Hair follicle dermal papilla cell (primary cell): ENCODE measurements around the gene CARMIL1. TPM values are rescaled to one million over a fixed set of nuclear protein-coding genes. Genes with fewer than 3 reads are reported as not detected.

ENCODE experiments used
- small RNA-seq: library from RNA; depleted of rRNA; stranded (forward); fragments of <200 nt; gene quantifications from one replicate; pipeline ENCODE3, GENCODE V24; 2012
- total RNA-seq: library from RNA; depleted of rRNA; stranded (reverse); fragments of >200 nt; gene quantifications from 2 replicates; pipeline ENCODE4 v1.2.3, GENCODE V29; 2012

The CARMIL1 gene
- total RNA-seq: 20.9 and 21.6 TPM in 2 replicates

DNA sequence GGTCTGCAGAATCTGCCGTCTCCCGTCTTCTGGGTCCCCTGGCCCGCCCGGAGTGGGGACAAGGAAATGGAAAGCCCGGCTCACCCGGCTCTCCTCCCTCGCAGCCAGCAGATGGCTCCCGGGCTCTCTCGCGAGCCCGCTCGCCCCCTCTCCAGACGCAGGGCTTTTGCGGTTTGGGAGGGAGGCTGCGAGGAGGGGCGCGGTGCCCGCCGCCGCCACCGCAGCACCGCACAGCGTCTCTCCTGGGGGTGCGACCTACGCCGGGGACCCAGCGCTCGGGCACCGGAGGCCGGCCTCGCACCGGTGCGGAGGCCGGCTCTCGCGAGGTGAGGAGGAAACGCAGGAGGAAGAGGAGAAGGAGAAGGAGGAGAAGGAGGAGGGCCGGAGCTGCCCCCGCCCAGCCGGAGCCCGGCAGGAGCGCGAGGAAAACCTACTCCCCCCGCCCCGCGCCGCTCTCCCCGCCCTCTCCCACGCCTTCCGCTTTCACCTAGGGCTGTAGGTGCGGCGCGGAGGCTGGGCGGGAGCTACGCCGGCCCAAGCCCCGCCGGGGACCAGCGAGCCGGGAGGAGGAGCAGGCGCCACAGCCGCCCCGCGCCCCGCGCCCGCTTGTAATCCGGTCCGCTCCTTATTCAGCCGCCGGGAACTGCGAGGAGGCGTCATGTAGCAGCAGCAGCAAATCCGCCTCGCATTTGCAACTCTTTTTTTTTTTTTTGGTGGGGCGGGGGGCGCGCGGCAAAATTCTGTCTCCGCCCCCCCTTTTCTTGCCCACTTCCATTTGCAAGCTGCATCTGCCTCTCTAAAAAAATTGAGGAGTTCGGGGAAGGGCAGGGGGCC lies at the start of gene CARMIL1:
Gene CARMIL1 (plus strand): TSS at position 461 of the 834 bp plus-strand sequence. CDS start 422 bp downstream, outside the sequence.

DNA sequence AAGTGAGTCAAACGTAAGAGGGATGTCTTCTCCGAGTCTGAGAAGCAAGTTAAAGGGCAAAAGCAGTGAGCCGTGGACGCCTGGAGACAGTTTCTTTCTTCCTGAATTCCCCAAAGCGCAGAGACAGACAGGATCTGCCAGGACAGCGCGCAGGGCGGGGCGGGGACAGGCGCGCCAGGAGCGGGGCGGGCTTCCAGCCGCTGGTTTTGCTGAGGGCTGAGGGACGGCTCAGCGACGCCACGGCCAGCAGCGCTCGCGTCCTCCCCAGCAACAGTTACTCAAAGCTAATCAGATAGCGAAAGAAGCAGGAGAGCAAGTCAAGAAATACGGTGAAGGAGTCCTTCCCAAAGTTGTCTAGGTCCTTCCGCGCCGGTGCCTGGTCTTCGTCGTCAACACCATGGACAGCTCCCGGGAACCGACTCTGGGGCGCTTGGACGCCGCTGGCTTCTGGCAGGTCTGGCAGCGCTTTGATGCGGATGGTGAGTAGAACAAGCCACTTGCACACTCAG lies 372.9 kb downstream of the CARMIL1 start, which contains the start of gene SCGN:
Gene SCGN (plus strand): TSS at position 209 of the 509 bp plus-strand sequence. CDS start 189 bp downstream, at position 398.

Small RNAs within 50 kb of the gene (small RNA-seq; reads per million reads assigned to genes)
- gene RF00019 (not detected), gene RNU6-987P (not detected)
